ENCODE results near the gene JUNB. TPM values are rescaled to one million over a fixed set of nuclear protein-coding genes. Genes with fewer than 3 reads are reported as not detected.

The JUNB gene
- total RNA-seq, 1 experiment from 2014 or later, result 116 TPM

DNA sequence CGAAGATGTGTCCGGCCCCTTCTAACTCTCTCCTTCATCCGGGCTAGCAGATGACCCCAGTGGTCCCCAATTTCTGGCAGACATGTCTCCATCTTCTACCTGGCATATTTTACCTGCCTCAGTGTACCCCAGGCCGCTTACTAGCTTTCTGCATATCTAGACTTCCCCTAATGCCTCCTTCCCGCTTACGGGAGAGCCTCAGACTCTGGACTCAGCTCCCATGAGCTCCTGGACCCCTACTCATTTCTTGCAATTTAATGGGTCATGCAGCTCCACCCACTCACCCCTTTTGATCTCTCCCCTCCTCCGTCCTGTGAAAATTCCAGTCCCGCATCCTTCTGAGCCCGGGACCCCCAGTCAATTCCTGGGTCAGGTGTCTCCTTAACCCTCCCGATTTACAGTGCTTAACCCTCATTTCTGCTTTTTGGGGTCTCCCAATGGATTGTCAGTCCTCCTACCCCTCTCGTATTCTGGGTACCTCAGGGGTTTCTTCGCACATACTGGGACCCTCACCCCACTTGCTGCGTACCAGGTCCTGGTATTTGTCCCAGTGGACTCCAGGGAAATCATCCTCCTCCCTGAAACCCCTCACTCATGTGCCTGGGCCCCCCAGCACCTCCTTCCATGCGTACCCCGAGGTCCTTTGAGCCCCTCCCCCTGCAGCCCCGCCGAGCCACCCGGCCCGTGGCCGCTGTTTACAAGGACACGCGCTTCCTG, 500 bp upstream of the JUNB start:
- peak overlapping the region; percentile 86 for H3K4me3 Mint-ChIP-seq (ENCODE audit: low read depth, unreplicated experiment)
- H3K9me3 Mint-ChIP-seq (ENCODE audit: low read depth, unreplicated experiment), result no peaks in the 10 kb centered on the region
- CTCF ChIA-PET, result interaction anchor here (3.0 kb wide), 1 partner anchor 13 kb away, joined by 17 read pairs; no protein-coding TSS in a partner anchor
- peaks cover 28% of the 10 kb centered on the region for H3K4me1 Mint-ChIP-seq (ENCODE audit: low read depth, unreplicated experiment)
- BruUV-seq (replicated peaks), result no TSS peak
- H3K36me3 Mint-ChIP-seq (ENCODE audit: insufficient read depth, unreplicated experiment), result peaks cover 67% of the 10 kb centered on the region
- peak overlapping the region; percentile 98 for H3K27ac Mint-ChIP-seq (ENCODE audit: unreplicated experiment)
- H3K27me3 Mint-ChIP-seq (ENCODE audit: unreplicated experiment), result no peaks in the 10 kb centered on the region
- intact Hi-C loops (cut with micrococcal nuclease; ENCODE audit: unreplicated experiment), result no loop called here
- TF ChIP-seq, protein P1, sequence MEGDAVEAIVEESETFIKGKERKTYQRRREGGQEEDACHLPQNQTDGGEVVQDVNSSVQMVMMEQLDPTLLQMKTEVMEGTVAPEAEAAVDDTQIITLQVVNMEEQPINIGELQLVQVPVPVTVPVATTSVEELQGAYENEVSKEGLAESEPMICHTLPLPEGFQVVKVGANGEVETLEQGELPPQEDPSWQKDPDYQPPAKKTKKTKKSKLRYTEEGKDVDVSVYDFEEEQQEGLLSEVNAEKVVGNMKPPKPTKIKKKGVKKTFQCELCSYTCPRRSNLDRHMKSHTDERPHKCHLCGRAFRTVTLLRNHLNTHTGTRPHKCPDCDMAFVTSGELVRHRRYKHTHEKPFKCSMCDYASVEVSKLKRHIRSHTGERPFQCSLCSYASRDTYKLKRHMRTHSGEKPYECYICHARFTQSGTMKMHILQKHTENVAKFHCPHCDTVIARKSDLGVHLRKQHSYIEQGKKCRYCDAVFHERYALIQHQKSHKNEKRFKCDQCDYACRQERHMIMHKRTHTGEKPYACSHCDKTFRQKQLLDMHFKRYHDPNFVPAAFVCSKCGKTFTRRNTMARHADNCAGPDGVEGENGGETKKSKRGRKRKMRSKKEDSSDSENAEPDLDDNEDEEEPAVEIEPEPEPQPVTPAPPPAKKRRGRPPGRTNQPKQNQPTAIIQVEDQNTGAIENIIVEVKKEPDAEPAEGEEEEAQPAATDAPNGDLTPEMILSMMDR (IDR thresholded peaks at IDR 0.05; ENCODE audit: unreplicated experiment), result no peak
- no peak for DNase-seq

DNA sequence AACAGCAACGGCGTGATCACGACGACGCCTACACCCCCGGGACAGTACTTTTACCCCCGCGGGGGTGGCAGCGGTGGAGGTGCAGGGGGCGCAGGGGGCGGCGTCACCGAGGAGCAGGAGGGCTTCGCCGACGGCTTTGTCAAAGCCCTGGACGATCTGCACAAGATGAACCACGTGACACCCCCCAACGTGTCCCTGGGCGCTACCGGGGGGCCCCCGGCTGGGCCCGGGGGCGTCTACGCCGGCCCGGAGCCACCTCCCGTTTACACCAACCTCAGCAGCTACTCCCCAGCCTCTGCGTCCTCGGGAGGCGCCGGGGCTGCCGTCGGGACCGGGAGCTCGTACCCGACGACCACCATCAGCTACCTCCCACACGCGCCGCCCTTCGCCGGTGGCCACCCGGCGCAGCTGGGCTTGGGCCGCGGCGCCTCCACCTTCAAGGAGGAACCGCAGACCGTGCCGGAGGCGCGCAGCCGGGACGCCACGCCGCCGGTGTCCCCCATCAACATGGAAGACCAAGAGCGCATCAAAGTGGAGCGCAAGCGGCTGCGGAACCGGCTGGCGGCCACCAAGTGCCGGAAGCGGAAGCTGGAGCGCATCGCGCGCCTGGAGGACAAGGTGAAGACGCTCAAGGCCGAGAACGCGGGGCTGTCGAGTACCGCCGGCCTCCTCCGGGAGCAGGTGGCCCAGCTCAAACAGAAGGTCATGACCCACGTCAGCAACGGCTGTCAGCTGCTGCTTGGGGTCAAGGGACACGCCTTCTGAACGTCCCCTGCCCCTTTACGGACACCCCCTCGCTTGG, 966 bp downstream of the JUNB start:
- TSS peak; percentile 83 for BruUV-seq (replicated peaks)
- intact Hi-C loops (cut with micrococcal nuclease; ENCODE audit: unreplicated experiment), result no loop called here

DNA sequence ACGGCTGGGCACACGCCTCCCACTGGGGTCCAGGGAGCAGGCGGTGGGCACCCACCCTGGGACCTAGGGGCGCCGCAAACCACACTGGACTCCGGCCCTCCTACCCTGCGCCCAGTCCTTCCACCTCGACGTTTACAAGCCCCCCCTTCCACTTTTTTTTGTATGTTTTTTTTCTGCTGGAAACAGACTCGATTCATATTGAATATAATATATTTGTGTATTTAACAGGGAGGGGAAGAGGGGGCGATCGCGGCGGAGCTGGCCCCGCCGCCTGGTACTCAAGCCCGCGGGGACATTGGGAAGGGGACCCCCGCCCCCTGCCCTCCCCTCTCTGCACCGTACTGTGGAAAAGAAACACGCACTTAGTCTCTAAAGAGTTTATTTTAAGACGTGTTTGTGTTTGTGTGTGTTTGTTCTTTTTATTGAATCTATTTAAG, 1.6 kb downstream of the JUNB start:
- Mint-ChIP-seq H3K36me3 (ENCODE audit: insufficient read depth, unreplicated experiment) (peaks cover 76% of the 10 kb centered on the region), H3K9me3 (ENCODE audit: low read depth, unreplicated experiment) (no peaks in the 10 kb centered on the region), H3K4me1 (ENCODE audit: low read depth, unreplicated experiment) (peaks cover 36% of the 10 kb centered on the region), H3K27me3 (ENCODE audit: unreplicated experiment) (no peaks in the 10 kb centered on the region), H3K27ac (ENCODE audit: unreplicated experiment) (peak overlapping the region; percentile 98), H3K4me3 (ENCODE audit: low read depth, unreplicated experiment) (peak overlapping the region; percentile 86)
- BruUV-seq (replicated peaks), result TSS peak; percentile 71
- CTCF ChIA-PET, result interaction anchor here (1.3 to 3.0 kb wide), 2 partner anchors 10 to 15 kb away, joined by 3 to 17 read pairs; no protein-coding TSS in a partner anchor
- intact Hi-C loops (cut with micrococcal nuclease; ENCODE audit: unreplicated experiment), result no loop called here
- TF ChIP-seq, protein P1 (IDR thresholded peaks at IDR 0.05; ENCODE audit: unreplicated experiment), result no peak
- no peak for DNase-seq

More for the DNA sequence above, 966 bp downstream of the JUNB start:
- Mint-ChIP-seq H3K27me3 (ENCODE audit: unreplicated experiment) (no peaks in the 10 kb centered on the region), H3K36me3 (ENCODE audit: insufficient read depth, unreplicated experiment) (peaks cover 74% of the 10 kb centered on the region), H3K9me3 (ENCODE audit: low read depth, unreplicated experiment) (no peaks in the 10 kb centered on the region), H3K4me1 (ENCODE audit: low read depth, unreplicated experiment) (peaks cover 36% of the 10 kb centered on the region), H3K4me3 (ENCODE audit: low read depth, unreplicated experiment) (peak overlapping the region; percentile 86), H3K27ac (ENCODE audit: unreplicated experiment) (peak overlapping the region; percentile 98)
- CTCF ChIA-PET, result interaction anchor here (0.7 to 3.0 kb wide), 3 partner anchors 10 to 1268 kb away, joined by 3 to 17 read pairs (median 3); no protein-coding TSS in a partner anchor
- DNase-seq, result peak; percentile 49
- TF ChIP-seq, protein P1 (IDR thresholded peaks at IDR 0.05; ENCODE audit: unreplicated experiment), result no peak

DNA sequence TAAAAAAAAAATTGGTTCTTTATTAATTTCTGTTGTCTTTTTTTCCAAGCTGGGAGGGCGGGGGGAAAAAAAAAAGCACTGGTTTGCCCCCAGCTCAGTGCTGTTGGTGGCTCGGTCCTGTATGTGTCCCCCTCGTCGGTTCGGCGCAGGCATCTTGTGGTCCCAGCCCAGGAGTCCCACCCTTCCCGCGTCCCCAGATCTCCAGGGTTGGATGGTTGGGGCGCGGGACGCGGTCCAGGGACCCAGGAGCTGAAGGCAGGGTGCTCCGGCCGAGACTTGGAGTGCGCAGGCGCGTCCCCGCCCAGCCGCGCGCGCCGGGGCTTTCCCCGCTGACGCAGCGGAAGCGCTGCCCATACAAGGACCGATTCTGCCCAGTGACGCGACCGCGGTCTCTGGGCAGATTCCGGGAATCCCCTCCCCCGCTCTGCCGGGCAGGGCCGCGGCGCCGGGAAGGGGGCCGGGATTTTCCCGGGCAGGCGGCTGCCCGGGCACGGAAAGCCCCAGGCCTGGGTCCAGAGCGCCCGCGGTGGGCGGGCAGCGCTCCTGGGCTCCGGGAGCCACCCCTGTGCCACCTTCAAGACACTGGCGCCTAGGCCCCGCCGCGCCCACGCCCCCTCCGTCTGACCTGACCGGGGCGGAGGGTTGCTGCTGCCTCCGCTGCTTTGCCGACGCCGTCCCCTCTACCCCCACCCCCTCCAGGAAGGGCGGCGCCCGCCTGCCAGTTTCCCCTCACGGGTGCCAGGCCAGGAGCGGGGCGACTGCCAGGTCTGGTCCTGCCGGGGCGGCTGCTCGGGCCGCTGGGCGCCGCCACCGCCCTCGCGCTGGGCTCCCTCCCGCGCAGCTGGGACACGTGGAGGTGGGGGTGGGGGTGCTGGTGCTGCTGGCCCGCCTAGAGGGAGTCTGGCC, 2.3 kb downstream of the JUNB start:
- Mint-ChIP-seq H3K27me3 (ENCODE audit: unreplicated experiment) (no peaks in the 10 kb centered on the region), H3K27ac (ENCODE audit: unreplicated experiment) (peak overlapping the region; percentile 98), H3K4me3 (ENCODE audit: low read depth, unreplicated experiment) (peak overlapping the region; percentile 86), H3K4me1 (ENCODE audit: low read depth, unreplicated experiment) (peaks cover 31% of the 10 kb centered on the region), H3K9me3 (ENCODE audit: low read depth, unreplicated experiment) (no peaks in the 10 kb centered on the region), H3K36me3 (ENCODE audit: insufficient read depth, unreplicated experiment) (peaks cover 78% of the 10 kb centered on the region)
- TF ChIP-seq, protein P1 (IDR thresholded peaks at IDR 0.05; ENCODE audit: unreplicated experiment), result no peak
- peak; percentile 91 for DNase-seq
- CTCF ChIA-PET, result interaction anchor here (1.3 to 3.0 kb wide), 2 partner anchors 11 to 15 kb away, joined by 3 to 17 read pairs; no protein-coding TSS in a partner anchor
- intact Hi-C loops (cut with micrococcal nuclease; ENCODE audit: unreplicated experiment), result no loop called here
- no TSS peak for BruUV-seq (replicated peaks)
